HEK293T (cell line): ENCODE data around the gene BTBD9.

Experiments used
- CTCF ChIA-PET: fragments of 350-600 bp; formaldehyde crosslinking; extraction: SDS; loops from one replicate; lab custom pipeline; 2021; ENCODE audit warnings: antibody characterized with exemption, inconsistent platforms; lab: Yijun Ruan, JAX
- POLR2A ChIA-PET: fragments of 350-600 bp; formaldehyde crosslinking; extraction: SDS; loops from one replicate; lab custom pipeline; 2020; ENCODE audit warnings: antibody characterized with exemption, inconsistent platforms; lab: Yijun Ruan, JAX
- DNase-seq: peaks from one replicate; pipeline ENCODE4 v3.0.0; 2012; ENCODE audit warnings: mixed read lengths; ENCODE audit errors: extremely low spot score
- ARNT ChIP-seq: fragments of 450-650 bp; IDR thresholded peaks from 2 replicates; pipeline ENCODE4 v1.6.1; 2017; ENCODE audit warnings: mild to moderate bottlenecking
- BHLHE40 ChIP-seq: fragments of 450-650 bp; IDR thresholded peaks from 2 replicates; pipeline ENCODE4 v1.6.1; 2016; ENCODE audit warnings: mild to moderate bottlenecking, moderate library complexity, borderline replicate concordance
- CTBP1 ChIP-seq: fragments of 450-650 bp; IDR thresholded peaks from 2 replicates; pipeline ENCODE4 v1.6.1; 2016; ENCODE audit warnings: borderline replicate concordance
- ELF4 ChIP-seq: fragments of 450-650 bp; IDR thresholded peaks from 2 replicates; pipeline ENCODE4 v1.6.1; 2017; ENCODE audit warnings: antibody characterized with exemption
- FOXA1 ChIP-seq: fragments of 450-650 bp; IDR thresholded peaks from 2 replicates; pipeline ENCODE4 v1.6.1; 2016; ENCODE audit warnings: mild to moderate bottlenecking
- FOXK2 ChIP-seq: fragments of 450-650 bp; IDR thresholded peaks from 2 replicates; pipeline ENCODE4 v1.6.1; 2016; ENCODE audit warnings: mild to moderate bottlenecking
- FOXM1 ChIP-seq: fragments of 450-650 bp; IDR thresholded peaks from 2 replicates; pipeline ENCODE4 v1.6.1; 2017; ENCODE audit warnings: mild to moderate bottlenecking, borderline replicate concordance
- HDGF ChIP-seq: fragments of 450-650 bp; IDR thresholded peaks from 2 replicates; pipeline ENCODE4 v1.6.1; 2017; ENCODE audit warnings: antibody characterized with exemption, borderline replicate concordance
- L3MBTL2 ChIP-seq: fragments of 450-650 bp; conservative IDR thresholded peaks from 2 replicates; pipeline ENCODE4 v1.6.1; 2016; ENCODE audit warnings: mild to moderate bottlenecking
- LEF1 ChIP-seq: fragments of 450-650 bp; IDR thresholded peaks from 2 replicates; pipeline ENCODE4 v1.6.1; 2017; ENCODE audit warnings: mild to moderate bottlenecking, borderline replicate concordance
- NFRKB ChIP-seq: fragments of 450-650 bp; IDR thresholded peaks from 2 replicates; pipeline ENCODE4 v1.6.1; 2016; ENCODE audit warnings: mild to moderate bottlenecking, moderate library complexity
- SP1 ChIP-seq: fragments of 450-650 bp; IDR thresholded peaks from 2 replicates; pipeline ENCODE4 v1.6.1; 2017
- SUZ12 ChIP-seq: fragments of 450-650 bp; IDR thresholded peaks from 2 replicates; pipeline ENCODE4 v1.6.1; 2016; ENCODE audit warnings: mild to moderate bottlenecking
- TARDBP ChIP-seq: fragments of 450-650 bp; IDR thresholded peaks from 2 replicates; pipeline ENCODE4 v1.6.1; 2016
- ZNF384 ChIP-seq: fragments of 450-650 bp; IDR thresholded peaks from 2 replicates; pipeline ENCODE4 v1.6.1; 2016
- TF ChIP-seq, protein P1 (sequence below): fragments of 450-650 bp; IDR thresholded peaks from 2 replicates; pipeline ENCODE4 v1.6.1; 2016

BTBD9 gene

DNA sequence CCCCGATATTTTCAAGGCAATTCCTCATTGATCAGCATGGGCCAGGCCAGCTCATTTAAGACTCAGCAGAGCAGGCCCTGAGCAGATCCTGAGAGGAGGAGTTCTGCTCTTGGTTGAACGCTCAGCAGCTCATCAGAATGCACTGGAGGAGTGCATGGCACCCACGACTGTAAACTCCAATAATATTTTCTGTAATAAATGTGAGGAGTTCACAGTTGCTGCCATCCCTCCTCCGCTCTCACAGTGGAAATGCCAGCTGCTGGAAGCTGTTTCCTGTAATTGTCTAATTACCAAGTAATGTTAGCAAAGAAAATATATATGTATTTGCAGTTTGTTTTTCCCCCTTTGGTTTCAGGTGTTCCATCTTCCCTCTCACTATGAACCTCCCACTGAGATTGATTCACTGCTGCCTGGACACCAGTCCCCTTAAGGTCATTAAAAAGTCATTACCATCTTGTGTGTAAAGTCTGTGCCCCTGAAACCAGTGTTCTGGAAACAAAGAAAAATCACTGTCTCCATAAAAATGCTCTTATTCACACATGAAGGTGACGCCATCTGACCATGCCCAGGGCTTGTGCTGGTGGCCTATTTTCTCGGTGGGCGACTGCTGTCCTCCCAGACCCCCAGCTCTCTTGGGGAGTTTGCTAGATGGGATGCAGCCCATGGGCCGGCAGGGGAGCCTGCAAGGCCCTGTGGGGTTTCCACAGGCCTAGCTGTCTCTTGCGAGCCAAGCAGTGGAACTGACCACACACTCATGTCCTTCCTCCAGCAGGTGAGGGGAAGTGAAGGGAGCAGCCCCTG lies 446.0 kb downstream of the BTBD9 start:
- ChIA-PET CTCF (no interaction called here), POLR2A (no interaction called here)
- TF ChIP-seq TARDBP (no peak), HDGF (no peak), NFRKB (no peak), L3MBTL2 (no peak), LEF1 (no peak), ELF4 (no peak), FOXK2 (no peak), CTBP1 (no peak), ARNT (no peak), FOXM1 (no peak), ZNF384 (no peak), SP1 (no peak), BHLHE40 (no peak), FOXA1 (no peak), SUZ12 (no peak)
- TF ChIP-seq, protein P1, sequence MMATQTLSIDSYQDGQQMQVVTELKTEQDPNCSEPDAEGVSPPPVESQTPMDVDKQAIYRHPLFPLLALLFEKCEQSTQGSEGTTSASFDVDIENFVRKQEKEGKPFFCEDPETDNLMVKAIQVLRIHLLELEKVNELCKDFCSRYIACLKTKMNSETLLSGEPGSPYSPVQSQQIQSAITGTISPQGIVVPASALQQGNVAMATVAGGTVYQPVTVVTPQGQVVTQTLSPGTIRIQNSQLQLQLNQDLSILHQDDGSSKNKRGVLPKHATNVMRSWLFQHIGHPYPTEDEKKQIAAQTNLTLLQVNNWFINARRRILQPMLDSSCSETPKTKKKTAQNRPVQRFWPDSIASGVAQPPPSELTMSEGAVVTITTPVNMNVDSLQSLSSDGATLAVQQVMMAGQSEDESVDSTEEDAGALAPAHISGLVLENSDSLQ = no peak
- no peak for DNase-seq

DNA sequence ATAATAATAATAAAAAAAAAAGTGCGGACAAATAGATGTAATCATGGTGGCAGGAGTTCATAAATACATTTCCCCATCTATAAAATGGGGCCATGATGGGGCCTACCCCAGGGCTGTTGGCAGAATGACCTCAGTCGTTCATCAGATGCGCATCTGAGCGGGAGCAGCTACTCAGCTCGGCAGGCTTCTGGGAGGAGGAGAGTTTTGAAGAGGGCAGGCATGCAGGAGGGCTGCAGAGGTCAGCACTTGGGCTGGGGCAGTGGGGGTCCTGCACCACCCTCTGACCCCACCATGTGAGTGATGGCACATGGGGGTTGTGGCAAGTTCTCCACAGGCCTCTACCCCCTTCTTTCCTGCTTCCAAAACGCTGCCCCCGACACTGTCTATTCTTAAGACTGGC lies 446.7 kb downstream of the BTBD9 start:
- CTCF ChIA-PET = no interaction called here
- POLR2A ChIA-PET = no interaction called here
- TF ChIP-seq FOXK2 (no peak), FOXM1 (no peak), SP1 (no peak), FOXA1 (no peak), ZNF384 (no peak), NFRKB (no peak), CTBP1 (no peak), SUZ12 (no peak), HDGF (no peak), TARDBP (no peak), LEF1 (no peak)
- TF ChIP-seq, protein P1 = no peak
- DNase-seq = no peak

DNA sequence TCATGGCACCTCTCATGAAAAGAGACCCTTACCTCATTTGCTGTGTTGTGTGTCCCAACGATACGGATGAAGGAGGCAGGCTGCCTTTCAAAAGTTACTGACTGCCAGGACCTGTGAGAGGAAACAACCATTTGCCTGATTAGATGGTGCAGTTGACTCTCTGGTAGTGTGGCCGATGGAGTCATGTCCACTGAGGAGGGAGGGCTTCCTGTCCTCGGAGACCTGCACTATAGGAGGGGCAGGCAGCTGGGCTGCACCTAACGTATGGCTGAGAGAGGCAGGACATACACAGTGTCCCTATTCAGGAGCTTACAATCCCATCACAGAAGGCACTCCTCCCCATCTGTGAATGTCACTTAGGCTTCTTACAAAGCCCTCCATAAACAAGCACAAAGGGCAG lies 447.2 kb downstream of the BTBD9 start:
- TF ChIP-seq LEF1 (no peak), HDGF (no peak), TARDBP (no peak), CTBP1 (no peak), BHLHE40 (no peak), SUZ12 (no peak), FOXK2 (no peak), ZNF384 (no peak), NFRKB (no peak)
- ChIA-PET POLR2A (no interaction called here), CTCF (no interaction called here)
- no peak for DNase-seq

DNA sequence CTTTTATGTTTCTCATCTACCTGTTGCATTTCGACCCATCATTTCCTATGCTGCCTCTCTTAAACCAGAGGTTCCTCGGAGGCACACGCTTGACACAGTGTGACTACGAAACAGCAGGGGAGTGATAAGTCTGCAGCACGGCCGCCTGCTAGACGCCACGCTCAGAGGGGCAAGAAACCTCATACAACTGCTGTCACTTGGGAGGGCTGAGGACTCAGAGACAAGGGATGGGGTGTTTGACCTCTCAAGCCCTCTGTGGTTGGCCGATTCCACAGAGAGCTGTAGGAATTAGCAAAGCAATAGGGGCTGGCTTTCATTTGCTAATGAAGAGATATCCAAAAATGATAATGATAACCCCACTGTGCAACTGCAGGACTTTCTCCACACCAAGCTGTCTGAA lies 447.7 kb downstream of the BTBD9 start:
- ChIA-PET POLR2A (no interaction called here), CTCF (no interaction called here)
- TF ChIP-seq CTBP1 (no peak), ARNT (no peak), L3MBTL2 (0 out of 2 replicates have a peak, but pooled peaks have one; percentile 20), ELF4 (no peak)
- TF ChIP-seq, protein P1 = no peak
- DNase-seq = no peak

DNA sequence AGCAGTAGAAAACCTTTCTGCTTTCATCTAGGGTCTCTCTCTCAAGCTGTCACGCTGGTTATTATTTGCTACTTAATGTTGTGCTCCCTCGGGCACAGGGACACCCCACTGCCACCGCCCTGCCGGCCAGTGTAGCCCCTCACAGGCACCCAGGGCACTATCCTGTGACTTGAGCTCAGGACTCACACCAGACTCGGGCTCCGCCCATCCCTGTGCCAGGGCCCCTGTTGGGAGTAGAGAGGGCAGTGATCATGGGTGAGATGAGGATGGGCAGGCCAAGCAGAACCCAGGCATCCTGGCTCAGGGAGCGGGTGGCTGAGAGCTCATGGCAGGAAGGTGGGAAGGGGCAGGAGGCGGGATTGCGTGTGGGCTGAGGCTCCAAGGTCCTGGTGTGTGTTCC lies 448.3 kb downstream of the BTBD9 start:
- TF ChIP-seq NFRKB (no peak), FOXK2 (no peak), CTBP1 (no peak), HDGF (no peak), SP1 (no peak), TARDBP (no peak), FOXA1 (no peak), L3MBTL2 (no peak), ZNF384 (no peak), ELF4 (no peak), BHLHE40 (no peak), SUZ12 (no peak)
- TF ChIP-seq, protein P1 = no peak
- ChIA-PET POLR2A (no interaction called here), CTCF (no interaction called here)
- DNase-seq = no peak

DNA sequence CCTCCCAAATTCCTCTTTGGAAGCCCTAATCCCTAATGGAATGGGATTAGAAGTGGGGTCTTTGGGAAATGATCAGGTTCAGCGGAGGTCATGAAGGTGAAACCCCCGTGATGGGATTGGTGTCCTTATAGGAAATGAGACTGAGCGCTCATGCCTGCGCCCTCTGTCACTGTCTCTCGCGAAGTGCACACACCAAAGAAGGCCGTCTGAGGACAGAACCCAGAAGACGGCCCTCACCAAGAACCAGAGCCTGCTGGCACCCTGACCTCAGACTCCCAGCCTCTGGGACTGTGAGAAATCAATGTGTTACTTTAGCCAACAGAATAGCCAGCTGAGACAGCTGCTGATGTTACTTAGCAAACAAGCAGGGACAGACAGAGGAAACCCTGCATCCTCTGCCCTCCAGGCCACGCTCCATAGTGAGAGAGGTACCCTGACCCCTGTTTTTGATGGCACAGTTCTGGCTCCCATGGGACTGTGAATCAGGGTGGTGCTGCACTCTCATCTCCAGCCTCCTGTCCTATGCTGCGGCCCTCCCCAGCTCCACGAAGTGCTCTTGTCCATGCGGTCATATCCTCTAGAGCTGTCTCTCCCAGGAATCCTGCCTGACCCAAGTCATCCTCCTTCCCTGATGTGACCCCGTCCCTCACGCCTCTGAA lies 450.9 kb downstream of the BTBD9 start:
- CTCF ChIA-PET = no interaction called here
- TF ChIP-seq HDGF (no peak), SUZ12 (no peak), SP1 (no peak), L3MBTL2 (no peak), BHLHE40 (no peak), ZNF384 (no peak), FOXM1 (no peak), ARNT (no peak), LEF1 (no peak), FOXK2 (no peak), ELF4 (no peak), CTBP1 (no peak), FOXA1 (no peak), TARDBP (no peak), NFRKB (no peak)
- TF ChIP-seq, protein P1 = no peak
- no peak for DNase-seq
- POLR2A ChIA-PET = no interaction called here
